ENCODE results near the gene SLC49A4.

- TF ChIP-seq CTCF (IDR thresholded peaks at IDR 0.05) = no peak
- TF ChIP-seq POLR2A (IDR thresholded peaks at IDR 0.05) = no peak
Observed at GRCh38 chr3:122800706-122801237, 5.9 kb downstream of the SLC49A4 start.
